Erythroblast (primary cell): ENCODE measurements around the gene AMBRA1.

ENCODE experiments used
- GATA1 ChIP-seq: IDR thresholded peaks from 2 replicates; pipeline ENCODE4 v1.6.1; 2011; ENCODE audit warnings: low read depth, mild to moderate bottlenecking, control low read depth, low read length, moderate library complexity
- POLR2A ChIP-seq: IDR thresholded peaks from 2 replicates; pipeline ENCODE4 v1.6.1; 2011; ENCODE audit warnings: mild to moderate bottlenecking, low read length

DNA sequence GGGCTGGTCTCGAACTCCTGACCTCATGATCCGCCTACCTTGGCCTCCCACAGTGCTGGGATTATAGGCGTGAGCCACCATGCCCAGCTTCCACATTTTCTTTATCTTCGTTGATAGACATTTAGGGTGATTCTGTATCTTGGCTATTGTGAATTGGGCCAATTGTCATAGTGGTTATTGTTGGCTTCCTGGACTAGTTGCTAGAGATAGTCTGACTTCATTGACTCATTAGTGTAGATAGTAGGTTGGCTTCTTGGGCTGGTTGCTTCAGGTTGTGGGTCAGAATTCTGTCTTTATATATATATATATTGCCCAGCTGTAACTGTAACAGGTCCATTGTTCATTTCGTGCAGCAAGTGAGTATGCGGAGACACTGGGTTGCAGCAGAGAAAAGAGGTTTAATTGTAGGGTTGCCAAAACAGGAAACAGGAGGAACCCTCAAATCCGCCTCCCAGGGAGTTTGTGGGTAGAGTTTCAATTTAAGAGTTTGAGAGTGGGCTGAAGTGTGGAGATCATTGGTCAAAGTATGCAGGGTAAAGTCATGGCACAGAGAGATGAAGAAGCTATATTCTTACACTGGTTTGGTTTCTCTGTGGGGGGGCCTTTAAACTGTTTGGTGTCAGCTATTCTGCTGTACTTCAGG is 45.5 kb upstream of the AMBRA1 start:
- TF ChIP-seq POLR2A (no peak), GATA1 (no peak)
